ENCODE data around the gene FCN3. TPM values are rescaled to one million over a fixed set of nuclear protein-coding genes. Genes with fewer than 3 reads are reported as not detected.

FCN3 gene
- total and polyA plus RNA-seq, 10 of the 15 experiments (the other 5 are each of a cell fraction or from before 2014, with no cell fraction given): 0.28 TPM; not detected in 9

DNA sequence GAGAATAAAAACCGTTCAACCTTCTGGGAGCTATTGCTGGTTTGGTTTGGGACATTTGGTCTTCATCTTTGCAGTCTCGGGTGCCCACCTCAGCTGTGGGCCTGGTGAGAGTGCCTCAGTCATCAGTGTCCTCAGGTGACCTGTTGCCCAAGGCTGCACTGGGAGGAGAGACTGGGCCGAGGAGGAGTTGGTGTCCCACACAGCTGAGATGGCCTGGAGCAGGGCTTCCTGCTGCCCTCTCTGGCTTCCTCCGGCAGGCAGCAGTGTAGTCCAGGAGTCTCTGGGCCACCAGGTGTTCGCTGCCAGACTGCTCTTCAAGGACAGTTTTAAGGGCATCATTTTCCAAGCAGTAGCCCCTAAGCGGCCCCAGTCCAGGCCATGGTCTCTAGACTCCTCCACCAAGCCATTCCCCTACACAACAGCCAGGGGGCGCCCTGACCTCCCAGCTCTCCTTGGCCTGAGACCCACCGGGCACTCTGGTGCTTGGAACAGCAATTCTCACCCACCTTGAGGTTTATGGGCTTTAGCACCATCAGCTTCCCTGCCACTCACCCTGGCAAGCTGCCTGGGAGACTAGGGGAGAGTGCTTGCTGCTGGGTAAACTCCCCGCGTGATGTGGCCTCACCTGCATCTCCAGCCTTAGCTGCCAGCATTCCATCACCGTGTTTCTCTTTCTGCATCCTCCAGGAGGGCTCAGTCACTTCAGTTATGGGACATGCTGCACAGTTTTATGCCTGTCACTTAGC is 41.9 kb downstream of the FCN3 start (continued):
- TF ChIP-seq CHD1 (IDR thresholded peaks at IDR 0.05; ENCODE audit: low read depth, low read length) (no peak), GATAD2B (conservative IDR thresholded peaks at IDR 0.05; ENCODE audit: low read depth) (no peak), CREB1 (IDR thresholded peaks at IDR 0.05; ENCODE audit: low read depth) (no peak), DPF2 (IDR thresholded peaks at IDR 0.05) (no peak), NFYA (IDR thresholded peaks at IDR 0.05; ENCODE audit: borderline replicate concordance, low read depth, low read length) (no peak), SPI1 (IDR thresholded peaks at IDR 0.05; ENCODE audit: borderline replicate concordance, insufficient read depth, low read depth, low read length) (no peak), CBX5 (IDR thresholded peaks at IDR 0.05; ENCODE audit: low read depth) (no peak), GABPA (IDR thresholded peaks at IDR 0.05; ENCODE audit: low read depth) (no peak), SRF (IDR thresholded peaks at IDR 0.05; ENCODE audit: low read depth in 2 of 2, low read length in 2 of 2) (no peak), SIX5 (IDR thresholded peaks at IDR 0.05; ENCODE audit: low read depth, low read length, severe bottlenecking) (no peak), RAD21 (IDR thresholded peaks at IDR 0.05; ENCODE audit: insufficient read depth, low read depth, low read length) (peak; percentile 57; the same call in 1 of the 2 replicates), RUNX3 (IDR thresholded peaks at IDR 0.05; ENCODE audit: low read length) (no peak), ZBED1 (IDR thresholded peaks at IDR 0.05; ENCODE audit: borderline replicate concordance) (no peak), ZNF384 (IDR thresholded peaks at IDR 0.05; ENCODE audit: borderline replicate concordance, low read depth, low read length) (no peak), MEF2B (IDR thresholded peaks at IDR 0.05; ENCODE audit: partially characterized antibody, poor library complexity, severe bottlenecking) (no peak)
- TF ChIP-seq, protein P1, sequence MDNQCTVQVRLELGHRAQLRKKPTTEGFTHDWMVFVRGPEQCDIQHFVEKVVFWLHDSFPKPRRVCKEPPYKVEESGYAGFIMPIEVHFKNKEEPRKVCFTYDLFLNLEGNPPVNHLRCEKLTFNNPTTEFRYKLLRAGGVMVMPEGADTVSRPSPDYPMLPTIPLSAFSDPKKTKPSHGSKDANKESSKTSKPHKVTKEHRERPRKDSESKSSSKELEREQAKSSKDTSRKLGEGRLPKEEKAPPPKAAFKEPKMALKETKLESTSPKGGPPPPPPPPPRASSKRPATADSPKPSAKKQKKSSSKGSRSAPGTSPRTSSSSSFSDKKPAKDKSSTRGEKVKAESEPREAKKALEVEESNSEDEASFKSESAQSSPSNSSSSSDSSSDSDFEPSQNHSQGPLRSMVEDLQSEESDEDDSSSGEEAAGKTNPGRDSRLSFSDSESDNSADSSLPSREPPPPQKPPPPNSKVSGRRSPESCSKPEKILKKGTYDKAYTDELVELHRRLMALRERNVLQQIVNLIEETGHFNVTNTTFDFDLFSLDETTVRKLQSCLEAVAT (IDR thresholded peaks at IDR 0.05): no peak
- TF ChIP-seq, protein P2, sequence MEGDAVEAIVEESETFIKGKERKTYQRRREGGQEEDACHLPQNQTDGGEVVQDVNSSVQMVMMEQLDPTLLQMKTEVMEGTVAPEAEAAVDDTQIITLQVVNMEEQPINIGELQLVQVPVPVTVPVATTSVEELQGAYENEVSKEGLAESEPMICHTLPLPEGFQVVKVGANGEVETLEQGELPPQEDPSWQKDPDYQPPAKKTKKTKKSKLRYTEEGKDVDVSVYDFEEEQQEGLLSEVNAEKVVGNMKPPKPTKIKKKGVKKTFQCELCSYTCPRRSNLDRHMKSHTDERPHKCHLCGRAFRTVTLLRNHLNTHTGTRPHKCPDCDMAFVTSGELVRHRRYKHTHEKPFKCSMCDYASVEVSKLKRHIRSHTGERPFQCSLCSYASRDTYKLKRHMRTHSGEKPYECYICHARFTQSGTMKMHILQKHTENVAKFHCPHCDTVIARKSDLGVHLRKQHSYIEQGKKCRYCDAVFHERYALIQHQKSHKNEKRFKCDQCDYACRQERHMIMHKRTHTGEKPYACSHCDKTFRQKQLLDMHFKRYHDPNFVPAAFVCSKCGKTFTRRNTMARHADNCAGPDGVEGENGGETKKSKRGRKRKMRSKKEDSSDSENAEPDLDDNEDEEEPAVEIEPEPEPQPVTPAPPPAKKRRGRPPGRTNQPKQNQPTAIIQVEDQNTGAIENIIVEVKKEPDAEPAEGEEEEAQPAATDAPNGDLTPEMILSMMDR (IDR thresholded peaks at IDR 0.05 in 2 of 3, conservative IDR thresholded peaks at IDR 0.05 in 1 of 3; ENCODE audit: control insufficient read depth in 2 of 3, extremely low read depth in 1 of 3, insufficient read depth in 1 of 3, low read depth in 3 of 3, low read length in 3 of 3): peak; percentile 63 to 88 (median 86)
- TF ChIP-seq, protein P3, sequence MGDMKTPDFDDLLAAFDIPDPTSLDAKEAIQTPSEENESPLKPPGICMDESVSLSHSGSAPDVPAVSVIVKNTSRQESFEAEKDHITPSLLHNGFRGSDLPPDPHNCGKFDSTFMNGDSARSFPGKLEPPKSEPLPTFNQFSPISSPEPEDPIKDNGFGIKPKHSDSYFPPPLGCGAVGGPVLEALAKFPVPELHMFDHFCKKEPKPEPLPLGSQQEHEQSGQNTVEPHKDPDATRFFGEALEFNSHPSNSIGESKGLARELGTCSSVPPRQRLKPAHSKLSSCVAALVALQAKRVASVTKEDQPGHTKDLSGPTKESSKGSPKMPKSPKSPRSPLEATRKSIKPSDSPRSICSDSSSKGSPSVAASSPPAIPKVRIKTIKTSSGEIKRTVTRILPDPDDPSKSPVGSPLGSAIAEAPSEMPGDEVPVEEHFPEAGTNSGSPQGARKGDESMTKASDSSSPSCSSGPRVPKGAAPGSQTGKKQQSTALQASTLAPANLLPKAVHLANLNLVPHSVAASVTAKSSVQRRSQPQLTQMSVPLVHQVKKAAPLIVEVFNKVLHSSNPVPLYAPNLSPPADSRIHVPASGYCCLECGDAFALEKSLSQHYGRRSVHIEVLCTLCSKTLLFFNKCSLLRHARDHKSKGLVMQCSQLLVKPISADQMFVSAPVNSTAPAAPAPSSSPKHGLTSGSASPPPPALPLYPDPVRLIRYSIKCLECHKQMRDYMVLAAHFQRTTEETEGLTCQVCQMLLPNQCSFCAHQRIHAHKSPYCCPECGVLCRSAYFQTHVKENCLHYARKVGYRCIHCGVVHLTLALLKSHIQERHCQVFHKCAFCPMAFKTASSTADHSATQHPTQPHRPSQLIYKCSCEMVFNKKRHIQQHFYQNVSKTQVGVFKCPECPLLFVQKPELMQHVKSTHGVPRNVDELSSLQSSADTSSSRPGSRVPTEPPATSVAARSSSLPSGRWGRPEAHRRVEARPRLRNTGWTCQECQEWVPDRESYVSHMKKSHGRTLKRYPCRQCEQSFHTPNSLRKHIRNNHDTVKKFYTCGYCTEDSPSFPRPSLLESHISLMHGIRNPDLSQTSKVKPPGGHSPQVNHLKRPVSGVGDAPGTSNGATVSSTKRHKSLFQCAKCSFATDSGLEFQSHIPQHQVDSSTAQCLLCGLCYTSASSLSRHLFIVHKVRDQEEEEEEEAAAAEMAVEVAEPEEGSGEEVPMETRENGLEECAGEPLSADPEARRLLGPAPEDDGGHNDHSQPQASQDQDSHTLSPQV (IDR thresholded peaks at IDR 0.05): no peak
- TF ChIP-seq, protein P4, sequence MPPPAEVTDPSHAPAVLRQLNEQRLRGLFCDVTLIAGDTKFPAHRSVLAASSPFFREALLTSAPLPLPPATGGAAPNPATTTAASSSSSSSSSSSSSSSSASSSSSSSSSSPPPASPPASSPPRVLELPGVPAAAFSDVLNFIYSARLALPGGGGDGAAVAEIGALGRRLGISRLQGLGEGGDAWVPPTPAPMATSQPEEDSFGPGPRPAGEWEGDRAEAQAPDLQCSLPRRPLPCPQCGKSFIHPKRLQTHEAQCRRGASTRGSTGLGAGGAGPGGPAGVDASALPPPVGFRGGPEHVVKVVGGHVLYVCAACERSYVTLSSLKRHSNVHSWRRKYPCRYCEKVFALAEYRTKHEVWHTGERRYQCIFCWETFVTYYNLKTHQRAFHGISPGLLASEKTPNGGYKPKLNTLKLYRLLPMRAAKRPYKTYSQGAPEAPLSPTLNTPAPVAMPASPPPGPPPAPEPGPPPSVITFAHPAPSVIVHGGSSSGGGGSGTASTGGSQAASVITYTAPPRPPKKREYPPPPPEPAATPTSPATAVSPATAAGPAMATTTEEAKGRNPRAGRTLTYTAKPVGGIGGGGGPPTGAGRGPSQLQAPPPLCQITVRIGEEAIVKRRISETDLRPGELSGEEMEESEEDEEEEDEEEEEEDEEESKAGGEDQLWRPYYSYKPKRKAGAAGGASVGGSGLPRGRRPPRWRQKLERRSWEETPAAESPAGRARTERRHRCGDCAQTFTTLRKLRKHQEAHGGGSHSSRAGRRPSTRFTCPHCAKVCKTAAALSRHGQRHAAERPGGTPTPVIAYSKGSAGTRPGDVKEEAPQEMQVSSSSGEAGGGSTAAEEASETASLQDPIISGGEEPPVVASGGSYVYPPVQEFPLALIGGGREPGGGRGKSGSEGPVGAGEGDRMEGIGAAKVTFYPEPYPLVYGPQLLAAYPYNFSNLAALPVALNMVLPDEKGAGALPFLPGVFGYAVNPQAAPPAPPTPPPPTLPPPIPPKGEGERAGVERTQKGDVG (CRISPR knock-in tag; IDR thresholded peaks at IDR 0.05): no peak

All from GM12878 (cell line).